ENCODE data around the gene BACH2. TPM values are rescaled to one million over a fixed set of nuclear protein-coding genes. Genes with fewer than 3 reads are reported as not detected.

BACH2 gene
- total and polyA plus RNA-seq, 4 donors = 0.78 to 17.4 (median 3.2) TPM

DNA sequence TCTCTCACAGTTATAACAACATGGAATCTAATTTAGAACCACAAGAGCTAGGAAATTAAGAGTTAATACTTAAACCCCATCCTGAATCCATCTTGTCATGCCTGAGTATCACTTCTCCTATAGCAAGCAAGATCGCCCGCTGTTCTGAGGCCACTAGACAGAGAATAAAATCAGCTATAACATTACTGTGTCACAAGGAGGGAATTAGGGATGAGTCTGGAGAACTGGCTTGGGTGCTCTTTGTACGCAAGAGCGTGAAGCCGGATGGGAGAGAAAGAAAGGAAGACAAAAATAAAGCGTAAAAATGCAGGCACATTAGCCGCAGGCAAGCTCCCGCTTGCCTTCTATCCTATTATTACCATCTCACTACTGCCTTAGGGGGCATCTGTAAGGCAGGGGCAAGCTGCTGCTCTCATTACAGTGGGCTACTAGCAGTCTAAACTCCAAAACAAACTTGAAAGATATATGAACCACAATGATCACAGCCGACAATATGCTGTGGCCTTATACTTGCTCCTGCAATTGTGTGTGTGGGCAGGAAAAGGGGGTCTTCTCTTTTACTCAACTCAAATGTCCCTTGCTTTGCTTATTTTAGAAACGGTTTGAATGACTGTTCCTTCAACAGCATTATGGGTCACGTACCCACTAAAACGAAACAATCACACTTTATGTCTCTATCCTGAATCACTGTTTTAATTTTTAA, 320.5 kb downstream of the BACH2 start:
- Histone ChIP-seq H3K4me3 (no peak overlapping the region), H3K9ac (ENCODE audit: insufficient read depth in 1 of 2, low read length in 2 of 2) (no peak overlapping the region), H3K27me3 (ENCODE audit: control insufficient read depth in 3 of 3, insufficient read depth in 3 of 3, low read length in 2 of 3) (no peaks in the 10 kb centered on the region), H3K4me1 (ENCODE audit: control insufficient read depth in 5 of 5, insufficient read depth in 5 of 5, low read length in 5 of 5) (peaks cover 0 to 41% (median 8%) of the 10 kb centered on the region in 5 donors), H3K27ac (ENCODE audit: low read depth in 1 of 2, low read length in 1 of 2) (no peak overlapping the region), H3K36me3 (ENCODE audit: control insufficient read depth in 4 of 4, insufficient read depth in 4 of 4, low read length in 4 of 4) (no peaks in the 10 kb centered on the region), H3K9me3 (ENCODE audit: control insufficient read depth in 4 of 4, insufficient read depth in 3 of 4, low read length in 3 of 4) (no peaks in the 10 kb centered on the region)
- DNase-seq (no peak), ATAC-seq (ENCODE audit: insufficient read depth, low FRiP score) (no peak)
- WGBS, 2 donors = 92 to 95% methylated on average over 12 of the region's 12 CpGs
- TF ChIP-seq, protein P1, sequence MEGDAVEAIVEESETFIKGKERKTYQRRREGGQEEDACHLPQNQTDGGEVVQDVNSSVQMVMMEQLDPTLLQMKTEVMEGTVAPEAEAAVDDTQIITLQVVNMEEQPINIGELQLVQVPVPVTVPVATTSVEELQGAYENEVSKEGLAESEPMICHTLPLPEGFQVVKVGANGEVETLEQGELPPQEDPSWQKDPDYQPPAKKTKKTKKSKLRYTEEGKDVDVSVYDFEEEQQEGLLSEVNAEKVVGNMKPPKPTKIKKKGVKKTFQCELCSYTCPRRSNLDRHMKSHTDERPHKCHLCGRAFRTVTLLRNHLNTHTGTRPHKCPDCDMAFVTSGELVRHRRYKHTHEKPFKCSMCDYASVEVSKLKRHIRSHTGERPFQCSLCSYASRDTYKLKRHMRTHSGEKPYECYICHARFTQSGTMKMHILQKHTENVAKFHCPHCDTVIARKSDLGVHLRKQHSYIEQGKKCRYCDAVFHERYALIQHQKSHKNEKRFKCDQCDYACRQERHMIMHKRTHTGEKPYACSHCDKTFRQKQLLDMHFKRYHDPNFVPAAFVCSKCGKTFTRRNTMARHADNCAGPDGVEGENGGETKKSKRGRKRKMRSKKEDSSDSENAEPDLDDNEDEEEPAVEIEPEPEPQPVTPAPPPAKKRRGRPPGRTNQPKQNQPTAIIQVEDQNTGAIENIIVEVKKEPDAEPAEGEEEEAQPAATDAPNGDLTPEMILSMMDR (IDR thresholded peaks at IDR 0.05; ENCODE audit: control extremely low read depth, extremely low read depth) = no peak

DNA sequence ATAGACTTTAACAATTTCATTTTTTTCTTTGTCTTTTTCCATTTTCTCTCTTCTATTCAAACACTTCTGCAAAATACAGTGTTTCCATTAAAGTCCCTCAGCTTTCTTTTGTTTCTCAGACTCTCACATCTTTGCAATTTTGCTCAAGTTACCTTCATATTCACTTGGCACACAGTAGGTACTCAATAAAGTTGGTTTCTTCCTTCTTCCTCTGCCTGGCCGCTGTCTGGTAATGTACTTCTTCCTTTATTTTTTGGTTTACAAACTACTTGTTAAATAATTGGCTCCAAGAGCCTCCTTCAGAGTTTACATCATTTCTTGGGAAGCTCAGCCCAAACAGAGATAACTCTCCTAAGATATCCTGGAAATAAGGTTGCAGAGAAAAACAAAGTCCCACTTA, 321.3 kb downstream of the BACH2 start:
- Histone ChIP-seq H3K9ac (ENCODE audit: insufficient read depth in 1 of 2, low read length in 2 of 2) (no peak overlapping the region), H3K27ac (ENCODE audit: low read depth in 1 of 2, low read length in 1 of 2) (no peak overlapping the region), H3K9me3 (ENCODE audit: control insufficient read depth in 4 of 4, insufficient read depth in 3 of 4, low read length in 3 of 4) (no peaks in the 10 kb centered on the region), H3K4me3 (no peak overlapping the region), H3K36me3 (ENCODE audit: control insufficient read depth in 4 of 4, insufficient read depth in 4 of 4, low read length in 4 of 4) (no peaks in the 10 kb centered on the region), H3K27me3 (ENCODE audit: control insufficient read depth in 3 of 3, insufficient read depth in 3 of 3, low read length in 2 of 3) (no peaks in the 10 kb centered on the region), H3K4me1 (ENCODE audit: control insufficient read depth in 5 of 5, insufficient read depth in 5 of 5, low read length in 5 of 5) (peaks cover 0 to 41% (median 8%) of the 10 kb centered on the region in 5 donors)
- WGBS, 2 donors = 69 to 70% methylated on average over 1 of the region's 1 CpG
- TF ChIP-seq, protein P1 (IDR thresholded peaks at IDR 0.05; ENCODE audit: control extremely low read depth, extremely low read depth) = no peak
- ATAC-seq (ENCODE audit: insufficient read depth, low FRiP score) (no peak), DNase-seq (no peak)

DNA sequence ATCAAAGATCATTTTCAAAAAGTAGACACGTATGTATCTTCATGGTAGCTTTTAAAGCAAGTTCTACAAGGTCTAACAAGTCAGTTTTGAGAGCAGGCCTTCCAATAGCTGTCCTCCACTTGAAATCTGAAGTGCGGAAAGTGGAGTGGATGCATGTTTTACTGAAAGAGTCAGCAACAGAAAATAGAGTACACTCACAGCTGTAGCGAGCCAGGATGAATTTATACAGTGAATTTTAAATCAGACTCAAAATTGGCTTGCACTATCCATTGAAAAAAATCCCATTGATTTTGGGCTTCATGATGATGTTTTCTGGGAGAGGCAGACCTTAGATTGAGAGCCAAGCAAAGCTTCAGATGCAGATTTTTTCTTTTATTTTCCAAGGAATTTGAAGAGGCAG, 321.8 kb downstream of the BACH2 start:
- DNase-seq = peak in 2 of 3 donors; percentile 36 to 54

More for the DNA sequence above, 321.8 kb downstream of the BACH2 start:
- H3K4me3 ChIP-seq = no peak overlapping the region
- H3K9ac ChIP-seq (ENCODE audit: insufficient read depth in 1 of 2, low read length in 2 of 2) = no peak overlapping the region
- no peak overlapping the region for H3K27ac ChIP-seq (ENCODE audit: low read depth in 1 of 2, low read length in 1 of 2)
- H3K27me3 ChIP-seq (ENCODE audit: control insufficient read depth in 3 of 3, insufficient read depth in 3 of 3, low read length in 2 of 3) = no peaks in the 10 kb centered on the region
- no peaks in the 10 kb centered on the region for H3K9me3 ChIP-seq (ENCODE audit: control insufficient read depth in 4 of 4, insufficient read depth in 3 of 4, low read length in 3 of 4)
- ATAC-seq (ENCODE audit: insufficient read depth, low FRiP score) = no peak
- TF ChIP-seq, protein P1 (IDR thresholded peaks at IDR 0.05; ENCODE audit: control extremely low read depth, extremely low read depth) = no peak
- peaks cover 0 to 41% (median 8%) of the 10 kb centered on the region in 5 donors for H3K4me1 ChIP-seq (ENCODE audit: control insufficient read depth in 5 of 5, insufficient read depth in 5 of 5, low read length in 5 of 5)
- 77 to 87% methylated on average over 3 of the region's 3 CpGs for WGBS, 2 donors
- no peaks in the 10 kb centered on the region for H3K36me3 ChIP-seq (ENCODE audit: control insufficient read depth in 4 of 4, insufficient read depth in 4 of 4, low read length in 4 of 4)
